Measurements from ENCODE around the gene CPVL.

CPVL gene

GRCh38 chr7:28958235-28958979 lies 187.9 kb downstream of the CPVL start, which contains the start of gene TRIL:
TRIL (minus strand) TSS chr7:28958330; CDS start chr7:28958046, 284 bp downstream.
- DNase-seq: no peak

GRCh38 chr7:28957751-28958234 lies 188.5 kb downstream of the CPVL start:
- DNase-seq: no peak

DNA sequence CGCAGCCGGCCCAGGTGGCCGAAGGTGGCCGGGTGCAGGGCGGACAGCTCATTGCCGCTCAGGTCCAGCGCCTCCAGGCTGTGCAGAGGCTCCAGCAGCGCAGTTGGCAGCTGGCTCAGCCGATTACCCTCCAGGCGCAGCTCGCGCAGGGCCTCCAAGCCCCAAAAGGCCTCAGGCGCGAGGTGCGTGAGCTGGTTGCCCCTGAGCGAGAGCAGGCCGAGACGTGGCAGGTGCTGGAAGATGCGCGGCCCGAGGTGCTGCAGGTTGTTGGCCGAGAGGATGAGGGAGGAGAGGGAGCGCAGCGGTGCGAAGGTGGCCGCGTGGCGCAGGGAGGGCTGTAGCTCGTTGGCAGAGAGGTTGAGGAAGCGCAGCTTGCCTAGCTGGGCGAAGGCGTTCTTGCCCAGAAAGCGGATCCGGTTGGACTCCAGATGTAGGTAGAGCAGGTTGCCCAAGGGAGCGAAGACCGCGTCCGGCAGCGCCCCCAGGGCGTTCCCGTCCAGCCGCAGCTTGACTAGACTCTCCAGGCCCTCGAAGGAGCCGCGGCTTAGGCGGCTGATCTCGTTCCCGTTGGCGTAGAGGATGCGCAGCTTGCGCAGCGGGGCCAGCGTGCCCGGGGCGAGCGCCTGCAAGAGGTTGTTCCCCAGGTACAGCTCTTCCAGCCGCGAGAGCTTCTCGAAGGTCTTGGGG lies 189.1 kb downstream of the CPVL start:
- peak; percentile 71 for DNase-seq

GRCh38 chr7:28956608-28957063 lies 189.7 kb downstream of the CPVL start:
- DNase-seq: peak; percentile 74

DNA sequence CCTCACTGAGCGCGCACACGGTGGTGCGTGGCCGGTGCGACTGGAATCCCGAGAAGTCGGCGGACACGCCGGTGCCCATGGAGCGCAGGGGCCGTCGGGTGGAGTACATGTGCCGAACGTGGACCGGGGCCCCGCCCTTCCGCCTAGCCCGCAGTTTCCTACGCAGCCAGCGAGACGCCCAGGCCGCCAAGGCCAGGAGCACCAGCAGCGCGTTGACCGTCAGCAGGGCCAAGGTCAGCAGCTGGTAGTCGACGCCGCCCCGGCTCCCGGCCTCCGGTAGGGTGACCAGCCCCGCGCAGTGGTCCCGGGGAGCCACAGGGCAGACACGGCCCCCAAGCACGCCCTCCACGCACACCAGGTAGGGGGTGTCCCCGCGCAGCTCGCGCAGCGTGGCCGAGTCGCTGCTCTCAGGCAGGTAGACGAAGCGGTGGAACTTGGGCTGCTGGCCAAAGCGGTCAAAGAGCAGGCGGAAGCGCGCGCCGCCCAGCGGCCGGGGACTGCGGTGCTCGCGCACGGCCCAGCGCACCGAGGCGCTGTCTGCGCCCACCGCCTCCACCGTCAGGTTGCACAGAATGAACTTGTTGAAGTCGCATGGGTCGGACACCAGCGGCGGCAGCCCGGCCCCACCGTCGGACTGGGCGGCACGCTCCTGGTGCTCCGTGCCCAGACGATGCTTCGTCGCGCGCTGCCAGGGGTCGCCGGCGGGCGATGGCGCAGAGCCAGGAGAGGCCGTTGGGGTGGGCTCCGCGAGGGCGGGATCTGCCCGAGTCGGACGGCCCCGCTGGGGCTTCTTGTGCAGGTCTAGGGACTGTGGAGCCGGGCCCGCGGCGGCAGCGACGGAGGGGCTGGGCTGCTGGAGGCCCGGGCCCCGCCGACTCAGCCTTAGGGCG lies 190.4 kb downstream of the CPVL start:
- peak; percentile 73 for DNase-seq

DNA sequence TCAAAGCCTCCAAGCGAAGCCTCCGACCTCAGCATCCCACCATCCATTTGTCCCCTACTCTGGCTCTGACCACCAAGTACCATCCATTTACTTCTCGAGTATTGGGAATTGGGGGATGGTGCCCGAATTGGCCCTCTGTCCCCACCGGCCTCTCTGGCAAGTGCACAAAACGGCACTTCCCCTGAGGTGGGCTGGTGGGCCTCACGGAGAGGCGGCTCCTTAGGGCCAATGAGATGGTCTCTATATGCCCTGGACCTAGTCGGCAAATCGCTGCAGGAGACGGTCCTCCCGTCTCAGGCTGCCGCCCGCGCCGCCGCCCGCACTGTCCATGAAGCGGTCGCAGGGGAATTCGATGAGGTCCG lies 191.0 kb downstream of the CPVL start:
- no peak for DNase-seq

DNA sequence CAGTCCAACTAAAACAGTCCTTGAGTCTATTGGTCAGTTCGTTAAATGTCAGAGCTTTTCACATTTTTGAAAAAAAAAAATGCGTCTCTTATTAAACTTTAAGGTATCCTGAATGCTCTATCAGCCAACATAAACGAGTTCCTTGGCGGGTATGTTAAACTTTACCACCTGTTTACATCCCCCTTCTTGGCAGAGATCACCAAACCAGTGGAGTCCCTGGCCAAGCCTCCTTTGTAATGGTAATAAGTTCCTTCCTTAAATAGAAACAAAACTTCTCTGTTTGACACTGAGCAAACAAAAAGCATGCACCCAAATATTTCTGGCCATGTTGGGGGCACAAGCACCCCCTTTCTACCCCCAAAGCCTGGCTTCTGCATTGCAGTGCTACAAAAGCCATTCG lies 191.4 kb downstream of the CPVL start:
- peak; percentile 50 for DNase-seq

- DNase-seq: peak; percentile 44
Measured at GRCh38 chr7:28954471-28954870, 191.9 kb downstream of the CPVL start.

DNA sequence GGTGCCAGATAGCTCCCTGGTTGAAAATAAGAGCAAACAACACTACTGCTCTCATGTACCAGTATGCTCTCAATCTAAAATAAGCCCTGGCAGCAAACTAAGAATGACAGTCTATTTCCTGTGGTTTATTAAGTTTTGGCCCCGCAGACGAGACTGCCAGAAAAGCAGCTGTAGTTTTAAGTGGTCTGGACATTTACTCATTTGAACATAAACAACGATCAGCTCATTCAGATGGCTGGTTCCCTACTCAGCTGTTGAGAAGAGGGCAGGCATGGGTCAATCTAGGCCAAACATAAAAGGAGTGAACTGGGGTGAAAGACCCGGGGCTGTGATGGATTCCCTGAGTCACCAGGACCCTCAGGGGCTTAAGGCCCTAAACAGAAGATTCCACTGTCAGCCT lies 192.7 kb downstream of the CPVL start:
- no peak for DNase-seq
